HUES48 (cell line): ENCODE data around the gene ZXDB.
"Not testable (repeated sequence)": the region's sequence is repeated elsewhere in the genome, so short reads cannot be mapped to it uniquely, and the experiment has no call there.

Source experiments
- H3K27ac ChIP-seq: one replicate; pipeline ENCODE4 v1.7.0; 2013; ENCODE audit warnings: low read depth, low read length, inconsistent platforms
- H3K27me3 ChIP-seq: 2 replicates; pipeline ENCODE4 v1.6.1; 2013; ENCODE audit warnings: mild to moderate bottlenecking, low read length; ENCODE audit not compliant: control insufficient read depth, insufficient read depth
- H3K36me3 ChIP-seq: 2 replicates; pipeline ENCODE4 v1.6.1; 2013; ENCODE audit warnings: low read length; ENCODE audit not compliant: control insufficient read depth, insufficient read depth
- H3K4me1 ChIP-seq: 2 replicates; pipeline ENCODE4 v1.6.1; 2013; ENCODE audit warnings: mild to moderate bottlenecking, low read length; ENCODE audit not compliant: control insufficient read depth, insufficient read depth
- H3K4me3 ChIP-seq: 2 replicates; pipeline ENCODE4 v1.5.1; 2013; ENCODE audit warnings: mild to moderate bottlenecking, low read depth, low read length
- H3K9ac ChIP-seq: 2 replicates; pipeline ENCODE4 v1.6.1; 2013; ENCODE audit warnings: mild to moderate bottlenecking, low read depth, low read length, moderate library complexity
- H3K9me3 ChIP-seq: 2 replicates; pipeline ENCODE4 v1.6.1; 2013; ENCODE audit warnings: low read length; ENCODE audit not compliant: control insufficient read depth, insufficient read depth

Gene ZXDB

GRCh38 chrX:57591284-57592159 lies at the start of gene ZXDB:
ZXDB (plus strand) TSS chrX:57592011; CDS start chrX:57592049, 38 bp downstream.
- peak within 1 kb of the TSS; percentile 59; the same call in 1 of the 2 replicates for H3K9ac ChIP-seq
- H3K36me3 ChIP-seq, H3K4me1 ChIP-seq, H3K27me3 ChIP-seq: not testable (repeated sequence)
- H3K9me3 ChIP-seq = peaks cover 31% of the 10 kb centered on the region; the same call in 1 of the 2 replicates
- H3K4me3 ChIP-seq = peak within 1 kb of the TSS; percentile 65
- H3K27ac ChIP-seq = peak within 1 kb of the TSS; percentile 55

- Histone ChIP-seq H3K9me3 (peaks cover 19% of the 10 kb centered on the region), H3K36me3 (no peaks in the 10 kb centered on the region), H3K27me3 (no peaks in the 10 kb centered on the region), H3K9ac (no peak overlapping the region), H3K27ac (no peak overlapping the region), H3K4me1 (no peaks in the 10 kb centered on the region), H3K4me3 (no peak overlapping the region)
These were observed 26.6 kb upstream of the ZXDB start for GRCh38 chrX:57565198-57565597.

- Histone ChIP-seq H3K4me3 (no peak overlapping the region), H3K4me1 (no peaks in the 10 kb centered on the region), H3K27me3 (no peaks in the 10 kb centered on the region), H3K36me3 (no peaks in the 10 kb centered on the region), H3K9ac (no peak overlapping the region), H3K9me3 (peaks cover 16% of the 10 kb centered on the region), H3K27ac (no peak overlapping the region)
These were observed 18.1 kb upstream of the ZXDB start for GRCh38 chrX:57573754-57574153.

- not testable (repeated sequence) for H3K4me1 ChIP-seq, H3K27ac ChIP-seq, H3K27me3 ChIP-seq, H3K36me3 ChIP-seq, H3K9ac ChIP-seq, H3K4me3 ChIP-seq
- peaks cover 19% of the 10 kb centered on the region for H3K9me3 ChIP-seq
These were observed 8.9 kb upstream of the ZXDB start for GRCh38 chrX:57582948-57583347.

GRCh38 chrX:57583477-57583876 lies 8.3 kb upstream of the ZXDB start:
- no peak overlapping the region for H3K27ac ChIP-seq
- no peak overlapping the region for H3K4me3 ChIP-seq
- H3K9me3 ChIP-seq = peaks cover 24% of the 10 kb centered on the region
- H3K36me3 ChIP-seq = no peaks in the 10 kb centered on the region
- H3K4me1 ChIP-seq = no peaks in the 10 kb centered on the region
- H3K9ac ChIP-seq = no peak overlapping the region
- no peaks in the 10 kb centered on the region for H3K27me3 ChIP-seq

GRCh38 chrX:57586360-57586759 lies 5.5 kb upstream of the ZXDB start:
- H3K4me1 ChIP-seq = no peaks in the 10 kb centered on the region
- H3K4me3 ChIP-seq = no peak overlapping the region
- no peaks in the 10 kb centered on the region for H3K36me3 ChIP-seq
- H3K9ac ChIP-seq = no peak overlapping the region
- H3K27me3 ChIP-seq = no peaks in the 10 kb centered on the region
- peaks cover 21% of the 10 kb centered on the region for H3K9me3 ChIP-seq
- no peak overlapping the region for H3K27ac ChIP-seq

GRCh38 chrX:57587062-57587461 lies 4.7 kb upstream of the ZXDB start:
- H3K36me3 ChIP-seq = no peaks in the 10 kb centered on the region
- H3K4me1 ChIP-seq = no peaks in the 10 kb centered on the region
- no peaks in the 10 kb centered on the region for H3K27me3 ChIP-seq
- H3K9me3 ChIP-seq = peaks cover 21% of the 10 kb centered on the region
- H3K4me3 ChIP-seq = no peak overlapping the region
- no peak overlapping the region for H3K9ac ChIP-seq
- no peak overlapping the region for H3K27ac ChIP-seq

- no peaks in the 10 kb centered on the region for H3K4me1 ChIP-seq
- H3K36me3 ChIP-seq = no peaks in the 10 kb centered on the region
- no peak overlapping the region for H3K9ac ChIP-seq
- peaks cover 21% of the 10 kb centered on the region for H3K9me3 ChIP-seq
- H3K27ac ChIP-seq = no peak overlapping the region
- no peaks in the 10 kb centered on the region for H3K27me3 ChIP-seq
- no peak overlapping the region for H3K4me3 ChIP-seq
These were observed 4.2 kb upstream of the ZXDB start for GRCh38 chrX:57587607-57588006.

- peak overlapping the region; percentile 30; the same call in 1 of the 2 replicates for H3K9ac ChIP-seq
- H3K4me1 ChIP-seq, H3K36me3 ChIP-seq, H3K27me3 ChIP-seq: not testable (repeated sequence)
- H3K9me3 ChIP-seq = peaks cover 27% of the 10 kb centered on the region; the same call in 1 of the 2 replicates
- H3K27ac ChIP-seq = peak overlapping the region; percentile 55
- peak overlapping the region; percentile 54 for H3K4me3 ChIP-seq
These were observed 516 bp downstream of the ZXDB start for GRCh38 chrX:57592160-57592893.

GRCh38 chrX:57592894-57593215 lies 1.0 kb downstream of the ZXDB start:
- H3K9ac ChIP-seq, H3K27me3 ChIP-seq, H3K36me3 ChIP-seq, H3K4me1 ChIP-seq: not testable (repeated sequence)
- Histone ChIP-seq H3K4me3 (peak overlapping the region; percentile 54), H3K27ac (peak overlapping the region; percentile 55), H3K9me3 (peaks cover 27% of the 10 kb centered on the region; the same call in 1 of the 2 replicates)

GRCh38 chrX:57595381-57595811 lies 3.6 kb downstream of the ZXDB start:
- no peaks in the 10 kb centered on the region for H3K36me3 ChIP-seq
- peaks cover 7% of the 10 kb centered on the region; the same call in 1 of the 2 replicates for H3K4me1 ChIP-seq
- no peak overlapping the region for H3K9ac ChIP-seq
- H3K27ac ChIP-seq = no peak overlapping the region
- H3K27me3 ChIP-seq = no peaks in the 10 kb centered on the region
- H3K9me3 ChIP-seq = peaks cover 19% of the 10 kb centered on the region; the same call in 1 of the 2 replicates
- peak overlapping the region; percentile 43 for H3K4me3 ChIP-seq
